GM12878 (cell line): ENCODE measurements around the gene MTHFD1. TPM values are rescaled to one million over a fixed set of nuclear protein-coding genes. Genes with fewer than 3 reads are reported as not detected.

Experiments
- ATAC-seq: fragments of 200-7000 bp; cut with Tn5 transposase; 3 replicates; pipeline ENCODE4 v1.9.1; 2020; ENCODE audit warnings: mild to moderate bottlenecking, moderate library complexity
- Bru-seq: library from RNA; stranded (reverse); fragments of 400-500 nt; gene quantifications from one replicate; lab custom pipeline; 2021; lab: Mats Ljungman, UMichigan
- BruChase-seq, 2 experiments: library from RNA; stranded (reverse); fragments of 400-500 nt; gene quantifications; one replicate each; lab custom pipeline; 2021; lab: Mats Ljungman, UMichigan
- BruUV-seq: library from RNA; stranded (reverse); fragments of 400-500 nt; replicated peaks from 2 replicates; lab custom pipeline; 2021; lab: Mats Ljungman, UMichigan
- CTCF ChIA-PET: fragments of 300-600 bp; sonication (Branson Sonifier 250); formaldehyde crosslinking; extraction: SDS; loops from one replicate; lab custom pipeline; 2021; ENCODE audit warnings: inconsistent platforms; lab: Yijun Ruan, JAX
- POLR2A ChIA-PET: fragments of 350-600 bp; formaldehyde crosslinking; extraction: SDS; loops from one replicate; lab custom pipeline; 2021; ENCODE audit warnings: inconsistent platforms; lab: Charles Lee
- RAD21 ChIA-PET: fragments of 300-600 bp; sonication (Branson Sonifier 250); formaldehyde crosslinking; loops from one replicate; lab custom pipeline; 2023; ENCODE audit warnings: antibody characterized with exemption; ENCODE audit not compliant: unreplicated experiment; lab: Charles Lee
- SMC1A ChIA-PET: fragments of 300-600 bp; sonication (Branson Sonifier 250); formaldehyde crosslinking; loops from one replicate; lab custom pipeline; 2023; ENCODE audit not compliant: unreplicated experiment, uncharacterized antibody; lab: Charles Lee
- DNase-seq: peaks from one replicate; pipeline ENCODE4 v3.0.0-alpha.2; 2011; ENCODE audit warnings: low read depth, low spot score
- FAIRE-seq: peaks from 3 replicates; lab custom pipeline; 2011; peaks lifted over from hg19 to GRCh38; lab: Jason Lieb, UNC
- H2AFZ ChIP-seq: 2 replicates; pipeline ENCODE4 v1.6.0; 2011; ENCODE audit warnings: low read depth, low read length, control low read depth; ENCODE audit not compliant: control insufficient read depth
- H3K27ac ChIP-seq: 2 replicates; pipeline ENCODE4 v1.5.1; 2011; ENCODE audit warnings: control low read depth; ENCODE audit not compliant: control insufficient read depth, insufficient read depth
- H3K27me3 ChIP-seq, 2 experiments: replicated peaks in 1 of 2; 2 replicates each; pipeline versions ENCODE4 v1.6.0 to v1.6.1; 2011; ENCODE audit warnings: low read length in 1 of 2; ENCODE audit not compliant: control insufficient read depth in 2 of 2, insufficient read depth in 2 of 2
- H3K36me3 ChIP-seq, 2 experiments: 2 replicates each; pipeline ENCODE4 v1.5.1; 2011; ENCODE audit warnings: low read length in 1 of 2; ENCODE audit not compliant: control insufficient read depth in 2 of 2, insufficient read depth in 2 of 2
- H3K4me1 ChIP-seq: 2 replicates; pipeline ENCODE4 v1.6.1; 2011; ENCODE audit warnings: mild to moderate bottlenecking, low read length, moderate library complexity, mixed read lengths; ENCODE audit not compliant: control insufficient read depth, insufficient read depth
- H3K4me2 ChIP-seq: 2 replicates; pipeline ENCODE4 v1.6.0; 2011; ENCODE audit warnings: control low read depth; ENCODE audit not compliant: control insufficient read depth, insufficient read depth
- H3K4me3 ChIP-seq: fragments of 200-600 bp; sonication (generic); 2 replicates; pipeline ENCODE4 v1.5.1; 2016
- H3K79me2 ChIP-seq: 2 replicates; pipeline ENCODE4 v1.6.0; 2011; ENCODE audit warnings: low read length; ENCODE audit not compliant: control insufficient read depth, insufficient read depth
- H3K9ac ChIP-seq: 2 replicates; pipeline ENCODE4 v1.8.0; 2011; ENCODE audit warnings: low read length, control low read depth, mixed read lengths; ENCODE audit not compliant: control insufficient read depth, insufficient read depth
- H3K9me3 ChIP-seq: replicated peaks from 3 replicates; pipeline ENCODE4 v1.5.1; 2011; ENCODE audit warnings: mild to moderate bottlenecking, low read length; ENCODE audit not compliant: control insufficient read depth, insufficient read depth
- H4K20me1 ChIP-seq: 2 replicates; pipeline ENCODE4 v1.6.0; 2011; ENCODE audit not compliant: control insufficient read depth, insufficient read depth
- ATF7 ChIP-seq: fragments of 450-650 bp; IDR thresholded peaks from 2 replicates; pipeline ENCODE4 v1.6.1; 2016; ENCODE audit warnings: low read depth, mild to moderate bottlenecking
- BACH1 ChIP-seq: fragments of 450-650 bp; IDR thresholded peaks from 2 replicates; pipeline ENCODE4 v1.6.1; 2017; ENCODE audit warnings: mild to moderate bottlenecking, borderline replicate concordance
- BCL11A ChIP-seq: IDR thresholded peaks from 2 replicates; pipeline ENCODE4 v1.6.1; 2011; ENCODE audit warnings: low read depth, low read length
- CHD4 ChIP-seq: fragments of 200-600 bp; sonication (generic); IDR thresholded peaks from 2 replicates; pipeline ENCODE4 v1.6.1; 2016; ENCODE audit warnings: mild to moderate bottlenecking
- EED ChIP-seq: sonication (generic); IDR thresholded peaks from 2 replicates; pipeline ENCODE4 v1.6.1; 2016; ENCODE audit warnings: antibody characterized with exemption, low read depth
- HCFC1 ChIP-seq: fragments of 150-350 bp; IDR thresholded peaks from 2 replicates; pipeline ENCODE4 v1.6.1; 2014; ENCODE audit warnings: low read length
- HDGF ChIP-seq: fragments of 450-650 bp; IDR thresholded peaks from 2 replicates; pipeline ENCODE4 v1.6.1; 2016; ENCODE audit warnings: antibody characterized with exemption
- JUNB ChIP-seq: IDR thresholded peaks from 2 replicates; pipeline ENCODE4 v1.6.1; 2016; ENCODE audit warnings: antibody characterized with exemption, mild to moderate bottlenecking
- JUND ChIP-seq: IDR thresholded peaks from 2 replicates; pipeline ENCODE4 v1.6.1; 2012; ENCODE audit warnings: low read depth, mild to moderate bottlenecking, low read length, improper control_type of control experiment, moderate library complexity
- MEF2A ChIP-seq: IDR thresholded peaks from 2 replicates; pipeline ENCODE4 v1.6.1; 2011; ENCODE audit warnings: low read depth, mild to moderate bottlenecking, low read length, moderate library complexity; ENCODE audit not compliant: insufficient read depth
- MTA2 ChIP-seq: fragments of 450-650 bp; IDR thresholded peaks from 2 replicates; pipeline ENCODE4 v1.6.1; 2016; ENCODE audit warnings: low read depth, mild to moderate bottlenecking, moderate library complexity
- MTA3 ChIP-seq: IDR thresholded peaks from 2 replicates; pipeline ENCODE4 v1.6.1; 2012; ENCODE audit warnings: low read length, inconsistent platforms, borderline replicate concordance
- SMAD5 ChIP-seq: IDR thresholded peaks from 2 replicates; pipeline ENCODE4 v1.6.1; 2016; ENCODE audit warnings: antibody characterized with exemption, low read depth
- SP1 ChIP-seq: IDR thresholded peaks from one replicate; pipeline ENCODE4 v1.6.1; 2011; ENCODE audit warnings: low read depth, low read length
- WGBS: methylation state at CpG from one replicate; pipeline ENCODE4 v1.1.6; 2016; ENCODE audit warnings: low lambda C conversion rate; ENCODE audit not compliant: insufficient replicate concordance, insufficient coverage; ENCODE audit errors: missing lambda C conversion rate; 5-methylcytosine and 5-hydroxymethylcytosine counted together
- in situ Hi-C: fragments of 300-500 bp; cut with MboI; formaldehyde crosslinking; loops from 9 replicates; pipeline ENCODE4 v1.14.3; 2018; ENCODE audit warnings: mixed read lengths
- intact Hi-C: fragments of 100-400 bp; cut with micrococcal nuclease; formaldehyde crosslinking; loops from one replicate; pipeline ENCODE4 v1.14.2; 2022; ENCODE audit not compliant: unreplicated experiment
- long read RNA-seq, 2 experiments: library from polyadenylated mRNA; unstranded; transcript quantifications; one replicate each; pipeline ENCODE4 v2.0.0, GENCODE V29; 2019 to 2020
- polyA minus RNA-seq, 3 experiments: library from RNA; depleted of rRNA, polyadenylated mRNA; stranded (reverse); fragments of >200 nt; gene quantifications; 2 replicates each; pipeline ENCODE4 v1.2.3, GENCODE V29; 2011
- polyA plus RNA-seq, 11 experiments: library from polyadenylated mRNA; depleted of rRNA in 4 of 11; unstranded in 6 of 11; stranded (reverse) in 5 of 11; fragments of >200 nt; fragmentation: Nextera tagmentation in 4 of 11; fragmentation: Illumina TruSeq in 1 of 11; extraction: Ambion mirVana in 4 of 11; extraction: Trizol in 1 of 11; gene quantifications; 1 replicate in 1 of 11; 2 replicates in 10 of 11; pipeline versions ENCODE4 v1.2.1 to v1.2.3, GENCODE V29; 2011 to 2016; ENCODE audit warnings: inconsistent platforms in 2 of 11, missing spikeins in 2 of 11, low read depth in 1 of 11
- total RNA-seq, 4 experiments: library from RNA; depleted of rRNA in 3 of 4; stranded (reverse); fragments of >200 nt in 3 of 4; fragmentation: Illumina TruSeq in 1 of 4; extraction: Trizol in 1 of 4; gene quantifications; 2 replicates each; pipeline versions ENCODE4 v1.2.1 to v1.2.3, GENCODE V29; 2013 to 2021
- TF ChIP-seq, protein P1 (sequence below): IDR thresholded peaks from 2 replicates; pipeline ENCODE4 v1.6.1; 2012; ENCODE audit warnings: improper control_type of control experiment, low read depth, low read length; ENCODE audit not compliant: insufficient replicate concordance

Gene MTHFD1
- 224 and 245 TPM in 2 replicates for total RNA-seq (2013; cell fraction: nucleolus; rRNA removed)
- total RNA-seq (2014; rRNA removed) (153 and 160 TPM in 2 replicates), total RNA-seq (2014; rRNA removed; fragmentation: Illumina TruSeq; extraction: Trizol) (114 and 123 TPM in 2 replicates), total RNA-seq (2021) (237 and 261 TPM in 2 replicates), polyA plus RNA-seq (2011; rRNA removed) (81.9 and 99.3 TPM in 2 replicates), polyA plus RNA-seq (2014; fragmentation: Illumina TruSeq; extraction: Trizol) (210 TPM in 2 replicates), polyA plus RNA-seq (2014; fragmentation: Nextera tagmentation; extraction: Ambion mirVana) (100 to 1,000 TPM; 140 to 177 TPM), polyA plus RNA-seq (2014; rRNA removed) (169 and 181 TPM in 2 replicates), polyA plus RNA-seq (2016; fragmentation: Nextera tagmentation; extraction: Ambion mirVana) (100 to 1,000 TPM; 301 to 310 TPM), polyA minus RNA-seq (2011; rRNA and poly(A)+ RNA removed) (130 and 154 TPM in 2 replicates), Bru-seq, nascent RNA (percentile 72 among the genes with signal in this experiment), BruChase-seq, experiment 1, labeled RNA remaining after a 6-hour chase (percentile 79 among the genes with signal in this experiment), BruChase-seq, experiment 2, labeled RNA remaining after a 2-hour chase (percentile 73 among the genes with signal in this experiment)
- polyA plus RNA-seq (2011; ENCODE audit: low read depth): 70.5 TPM
- 95.3 and 103 TPM in 2 replicates for polyA plus RNA-seq (2011; cell fraction: cytosol; rRNA removed)
- 103 and 135 TPM in 2 replicates for polyA plus RNA-seq (2011; cell fraction: nucleus; rRNA removed)
- 100 and 109 TPM in 2 replicates for polyA plus RNA-seq (2012)
- polyA minus RNA-seq (2011; cell fraction: cytosol; rRNA and poly(A)+ RNA removed): 96.6 and 126 TPM in 2 replicates
- polyA minus RNA-seq (2011; cell fraction: nucleus; rRNA and poly(A)+ RNA removed): 71.6 and 111 TPM in 2 replicates
- long read RNA-seq, experiment 1, full-length matches to known transcripts: 153 of 195 reads
- long read RNA-seq, experiment 1, partial matches to known transcripts: 15 of 195 reads
- long read RNA-seq, experiment 1, other reads (novel, unspliced or antisense): 27 of 195 reads
- long read RNA-seq, experiment 2, full-length matches to known transcripts: 1,080 of 1,331 reads
- long read RNA-seq, experiment 2, partial matches to known transcripts: 156 of 1,331 reads
- long read RNA-seq, experiment 2, other reads (novel, unspliced or antisense): 95 of 1,331 reads

DNA sequence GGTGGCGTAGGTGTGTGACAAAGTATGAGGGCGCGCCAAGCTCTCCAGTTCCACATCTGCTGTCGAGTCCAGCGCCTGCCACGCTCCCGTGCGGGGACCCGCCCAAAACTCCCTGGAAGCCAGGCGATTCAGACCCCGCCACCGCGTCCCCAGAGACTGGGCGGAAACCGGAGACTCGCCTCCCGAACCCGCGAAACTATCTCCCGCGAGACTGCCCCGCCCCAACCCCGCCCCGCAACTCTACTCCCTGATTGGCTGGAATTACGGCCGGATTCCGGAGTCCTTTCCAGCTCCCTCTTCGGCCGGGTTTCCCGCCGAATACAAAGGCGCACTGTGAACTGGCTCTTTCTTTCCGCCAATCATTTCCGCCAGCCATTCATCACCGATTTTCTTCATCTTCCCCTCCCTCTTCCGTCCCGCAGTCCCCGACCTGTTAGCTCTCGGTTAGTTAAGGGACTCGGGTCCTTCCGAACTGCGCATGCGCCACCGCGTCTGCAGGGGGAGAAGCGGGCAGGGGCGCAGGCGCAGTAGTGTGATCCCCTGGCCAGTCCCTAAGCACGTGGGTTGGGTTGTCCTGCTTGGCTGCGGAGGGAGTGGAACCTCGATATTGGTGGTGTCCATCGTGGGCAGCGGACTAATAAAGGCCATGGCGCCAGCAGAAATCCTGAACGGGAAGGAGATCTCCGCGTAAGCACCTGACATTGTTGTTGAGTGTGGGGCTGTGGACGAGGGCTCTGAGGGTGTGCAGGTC lies at the start of gene MTHFD1:
TSS of gene MTHFD1 (plus strand) at position 572 of the 751 bp plus-strand sequence. CDS start at position 647, 75 bp downstream.
- FAIRE-seq (peak; percentile 87), DNase-seq (peak; percentile 99), ATAC-seq (peak; percentile 87)
- H4K20me1 ChIP-seq: no peaks in the 10 kb centered on the region
- peak within 1 kb of the TSS; percentile 95 for H2AFZ ChIP-seq
- peak within 1 kb of the TSS; percentile 82 for H3K27ac ChIP-seq
- peaks cover 66% of the 10 kb centered on the region for H3K79me2 ChIP-seq
- H3K9ac ChIP-seq: peak within 1 kb of the TSS; percentile 100
- intact Hi-C loops: loop anchor here (2.0 to 5.0 kb wide), 3 partner anchors 51 to 117 kb away; partner anchors contain the start of gene ZBTB1
- ChIA-PET CTCF (interaction anchor here (0.8 to 4.1 kb wide), 15 partner anchors 8 to 152 kb away, joined by 3 to 33 read pairs (median 4); no protein-coding TSS in a partner anchor), SMC1A (interaction anchor here (0.6 to 4.4 kb wide), 13 partner anchors 10 to 549 kb away, joined by 3 to 21 read pairs (median 5); no protein-coding TSS in a partner anchor), POLR2A (interaction anchor here (0.5 to 3.1 kb wide), 24 partner anchors 10 to 746 kb away, joined by 3 to 20 read pairs (median 5); partner anchors contain the start of genes WDR89 and ZBTB1), RAD21 (interaction anchor here (0.6 to 2.7 kb wide), 22 partner anchors 9 to 421 kb away, joined by 3 to 12 read pairs (median 4); partner anchors contain the start of gene AKAP5)
- WGBS: 1% methylated on average over 55 of the region's 58 CpGs
- no peaks in the 10 kb centered on the region for H3K27me3 ChIP-seq
- BruUV-seq: no TSS peak
- peak within 1 kb of the TSS; percentile 97 for H3K4me3 ChIP-seq
- peaks cover 10% of the 10 kb centered on the region for H3K4me1 ChIP-seq
- H3K4me2 ChIP-seq: peak within 1 kb of the TSS; percentile 93
- H3K9me3 ChIP-seq: no peaks in the 10 kb centered on the region
- in situ Hi-C loops: no loop called here
- H3K36me3 ChIP-seq: no peaks in the 10 kb centered on the region; a peak in 2 of 4 replicates
- TF ChIP-seq BCL11A (no peak), MTA3 (no peak), JUND (no peak), CHD4 (no peak), JUNB (no peak), BACH1 (no peak; the same call in 1 of the 2 replicates), MEF2A (no peak), HDGF (peak; percentile 78; the same call in 1 of the 2 replicates), EED (peak; percentile 33; the same call in 1 of the 2 replicates), SMAD5 (peak; percentile 69; the same call in 1 of the 2 replicates), HCFC1 (no peak), ATF7 (peak; percentile 8; the same call in 1 of the 2 replicates), SP1 (peak; percentile 90), MTA2 (no peak)
- TF ChIP-seq, protein P1, sequence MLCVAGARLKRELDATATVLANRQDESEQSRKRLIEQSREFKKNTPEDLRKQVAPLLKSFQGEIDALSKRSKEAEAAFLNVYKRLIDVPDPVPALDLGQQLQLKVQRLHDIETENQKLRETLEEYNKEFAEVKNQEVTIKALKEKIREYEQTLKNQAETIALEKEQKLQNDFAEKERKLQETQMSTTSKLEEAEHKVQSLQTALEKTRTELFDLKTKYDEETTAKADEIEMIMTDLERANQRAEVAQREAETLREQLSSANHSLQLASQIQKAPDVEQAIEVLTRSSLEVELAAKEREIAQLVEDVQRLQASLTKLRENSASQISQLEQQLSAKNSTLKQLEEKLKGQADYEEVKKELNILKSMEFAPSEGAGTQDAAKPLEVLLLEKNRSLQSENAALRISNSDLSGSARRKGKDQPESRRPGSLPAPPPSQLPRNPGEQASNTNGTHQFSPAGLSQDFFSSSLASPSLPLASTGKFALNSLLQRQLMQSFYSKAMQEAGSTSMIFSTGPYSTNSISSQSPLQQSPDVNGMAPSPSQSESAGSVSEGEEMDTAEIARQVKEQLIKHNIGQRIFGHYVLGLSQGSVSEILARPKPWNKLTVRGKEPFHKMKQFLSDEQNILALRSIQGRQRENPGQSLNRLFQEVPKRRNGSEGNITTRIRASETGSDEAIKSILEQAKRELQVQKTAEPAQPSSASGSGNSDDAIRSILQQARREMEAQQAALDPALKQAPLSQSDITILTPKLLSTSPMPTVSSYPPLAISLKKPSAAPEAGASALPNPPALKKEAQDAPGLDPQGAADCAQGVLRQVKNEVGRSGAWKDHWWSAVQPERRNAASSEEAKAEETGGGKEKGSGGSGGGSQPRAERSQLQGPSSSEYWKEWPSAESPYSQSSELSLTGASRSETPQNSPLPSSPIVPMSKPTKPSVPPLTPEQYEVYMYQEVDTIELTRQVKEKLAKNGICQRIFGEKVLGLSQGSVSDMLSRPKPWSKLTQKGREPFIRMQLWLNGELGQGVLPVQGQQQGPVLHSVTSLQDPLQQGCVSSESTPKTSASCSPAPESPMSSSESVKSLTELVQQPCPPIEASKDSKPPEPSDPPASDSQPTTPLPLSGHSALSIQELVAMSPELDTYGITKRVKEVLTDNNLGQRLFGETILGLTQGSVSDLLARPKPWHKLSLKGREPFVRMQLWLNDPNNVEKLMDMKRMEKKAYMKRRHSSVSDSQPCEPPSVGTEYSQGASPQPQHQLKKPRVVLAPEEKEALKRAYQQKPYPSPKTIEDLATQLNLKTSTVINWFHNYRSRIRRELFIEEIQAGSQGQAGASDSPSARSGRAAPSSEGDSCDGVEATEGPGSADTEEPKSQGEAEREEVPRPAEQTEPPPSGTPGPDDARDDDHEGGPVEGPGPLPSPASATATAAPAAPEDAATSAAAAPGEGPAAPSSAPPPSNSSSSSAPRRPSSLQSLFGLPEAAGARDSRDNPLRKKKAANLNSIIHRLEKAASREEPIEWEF: no peak
